ENCODE measurements around the gene CNTRL.

DNA sequence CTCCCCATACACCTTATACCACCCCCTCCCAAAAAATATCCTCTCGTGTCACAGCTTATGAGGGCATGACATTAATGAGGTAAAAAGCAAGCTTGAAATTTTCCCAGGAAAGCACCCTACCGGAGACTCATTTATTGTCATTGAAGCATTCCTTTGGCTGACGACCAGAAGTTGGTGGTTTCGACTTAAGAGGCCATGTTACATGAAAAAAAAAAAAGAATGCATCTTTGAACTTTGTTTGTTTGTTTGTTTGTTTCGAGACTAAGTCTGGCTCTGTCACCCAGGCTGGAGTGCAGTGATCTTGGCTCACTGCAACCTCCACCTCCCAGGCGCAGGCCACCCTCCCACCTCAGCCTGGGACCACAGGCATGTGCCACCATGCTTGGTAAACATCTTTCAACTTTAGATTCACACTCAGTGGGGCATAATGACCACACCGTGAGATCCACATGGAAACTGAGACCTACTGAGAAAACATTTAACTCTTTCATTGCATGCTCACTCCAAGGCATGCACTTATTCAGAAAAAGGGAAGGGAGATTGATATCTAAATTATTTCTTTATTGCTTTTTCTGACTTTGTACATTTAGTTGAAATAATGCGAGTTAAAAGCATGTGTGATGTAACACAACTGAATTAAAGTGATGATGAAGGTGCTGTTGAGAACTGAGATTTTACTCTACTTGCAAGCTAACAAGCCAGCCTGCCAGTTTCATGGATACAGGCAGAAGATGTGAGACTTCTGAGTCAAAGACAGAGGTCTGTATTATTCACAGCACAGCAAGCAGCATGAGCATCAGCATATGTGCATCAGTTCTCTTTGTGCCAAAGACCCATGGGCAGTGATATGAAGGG lies 132.0 kb downstream of the CNTRL start:
- TF ChIP-seq, protein P1, sequence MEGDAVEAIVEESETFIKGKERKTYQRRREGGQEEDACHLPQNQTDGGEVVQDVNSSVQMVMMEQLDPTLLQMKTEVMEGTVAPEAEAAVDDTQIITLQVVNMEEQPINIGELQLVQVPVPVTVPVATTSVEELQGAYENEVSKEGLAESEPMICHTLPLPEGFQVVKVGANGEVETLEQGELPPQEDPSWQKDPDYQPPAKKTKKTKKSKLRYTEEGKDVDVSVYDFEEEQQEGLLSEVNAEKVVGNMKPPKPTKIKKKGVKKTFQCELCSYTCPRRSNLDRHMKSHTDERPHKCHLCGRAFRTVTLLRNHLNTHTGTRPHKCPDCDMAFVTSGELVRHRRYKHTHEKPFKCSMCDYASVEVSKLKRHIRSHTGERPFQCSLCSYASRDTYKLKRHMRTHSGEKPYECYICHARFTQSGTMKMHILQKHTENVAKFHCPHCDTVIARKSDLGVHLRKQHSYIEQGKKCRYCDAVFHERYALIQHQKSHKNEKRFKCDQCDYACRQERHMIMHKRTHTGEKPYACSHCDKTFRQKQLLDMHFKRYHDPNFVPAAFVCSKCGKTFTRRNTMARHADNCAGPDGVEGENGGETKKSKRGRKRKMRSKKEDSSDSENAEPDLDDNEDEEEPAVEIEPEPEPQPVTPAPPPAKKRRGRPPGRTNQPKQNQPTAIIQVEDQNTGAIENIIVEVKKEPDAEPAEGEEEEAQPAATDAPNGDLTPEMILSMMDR (conservative IDR thresholded peaks at IDR 0.05 in 1 of 2, IDR thresholded peaks at IDR 0.05 in 1 of 2; ENCODE audit: low read depth in 1 of 2, low read length in 2 of 2) = no peak
- no peak for TF ChIP-seq EZH2 (IDR thresholded peaks at IDR 0.05; ENCODE audit: low read length, missing control alignments)
